HepG2 (cell line): Measurements from ENCODE around the gene EEF2.
A peak's percentile ranks its signal among the peaks of the same experiment; 100 is the strongest.

Experiments
- CCAR2 ChIP-seq: fragments of 200-400 bp; formaldehyde crosslinking; optimal IDR thresholded peaks from 2 replicates; pipeline ENCODE3; 2018; ENCODE audit warnings: low read depth, mild to moderate bottlenecking, low read length, moderate library complexity
- CTCF ChIP-seq: sonication (generic); formaldehyde crosslinking; IDR thresholded peaks from 2 replicates; pipeline ENCODE4 v1.5.0; 2020; ENCODE audit warnings: mild to moderate bottlenecking, missing genetic modification reagents, moderate library complexity
- JUN ChIP-seq: sonication (generic); formaldehyde crosslinking; IDR thresholded peaks from 2 replicates; pipeline ENCODE4 v1.4.0; 2020; ENCODE audit warnings: mild to moderate bottlenecking, missing genetic modification reagents
- NR3C1 ChIP-seq: sonication (generic); formaldehyde crosslinking; IDR thresholded peaks from 2 replicates; pipeline ENCODE4 v1.4.0; 2020; ENCODE audit warnings: missing genetic modification reagents
- POLR2A ChIP-seq, 2 experiments: IDR thresholded peaks; 2 replicates each; pipeline ENCODE4 v1.6.1; 2011; ENCODE audit warnings: low read depth in 2 of 2, low read length in 2 of 2, mild to moderate bottlenecking in 1 of 2, moderate library complexity in 1 of 2; ENCODE audit not compliant: insufficient read depth in 1 of 2
- POLR2AphosphoS2 ChIP-seq: IDR thresholded peaks from 2 replicates; pipeline ENCODE4 v1.6.1; 2011; ENCODE audit warnings: low read depth, low read length, improper control_type of control experiment
- RFX5 ChIP-seq: IDR thresholded peaks from 2 replicates; pipeline ENCODE4 v1.6.1; 2011; ENCODE audit warnings: low read depth, low read length, improper control_type of control experiment
- SNAPC2 ChIP-seq: sonication (generic); formaldehyde crosslinking; IDR thresholded peaks from 2 replicates; pipeline ENCODE4 v1.8.1; 2022; ENCODE audit warnings: mild to moderate bottlenecking, missing genetic modification reagents
- SRSF4 ChIP-seq: fragments of 200-400 bp; formaldehyde crosslinking; IDR thresholded peaks from one replicate; pipeline ENCODE4 v1.6.1; 2018; ENCODE audit warnings: mild to moderate bottlenecking, low read depth, low read length, moderate library complexity; ENCODE audit not compliant: poor library complexity, severe bottlenecking
- TCF12 ChIP-seq, 2 experiments: fragments of 450-650 bp in 1 of 2; sonication (generic) in 1 of 2; formaldehyde crosslinking in 1 of 2; IDR thresholded peaks; 2 replicates each; pipeline versions ENCODE4 v1.6.1 to v1.8.0; 2017 to 2022; ENCODE audit warnings: antibody characterized with exemption in 1 of 2, mild to moderate bottlenecking in 1 of 2, missing genetic modification reagents in 1 of 2, moderate library complexity in 1 of 2
- ZFP36 ChIP-seq: fragments of 150-350 bp; IDR thresholded peaks from 2 replicates; pipeline ENCODE4 v1.6.1; 2018; ENCODE audit warnings: borderline replicate concordance, low read length, low read depth; ENCODE audit not compliant: partially characterized antibody
- ZNF782 ChIP-seq: sonication (generic); formaldehyde crosslinking; IDR thresholded peaks from 2 replicates; pipeline ENCODE4 v1.4.0; 2020; ENCODE audit warnings: missing genetic modification reagents, mild to moderate bottlenecking, borderline replicate concordance

GRCh38 chr19:3979674-3980352 is 5.5 kb downstream of the EEF2 start:
- TF ChIP-seq CTCF (CRISPR knock-in tag) (no peak), RFX5 (no peak), ZFP36 (no peak), POLR2AphosphoS2 (peak; percentile 81; the same call in 1 of the 2 replicates), JUN (no peak), TCF12 (IDR thresholded peaks at IDR 0.05) (no peak), TCF12 (CRISPR knock-in tag; IDR thresholded peaks at IDR 0.05) (no peak), NR3C1 (no peak), SNAPC2 (CRISPR knock-in tag) (no peak), SRSF4 (no peak), CCAR2 (no peak), POLR2A (IDR thresholded peaks at IDR 0.05; ENCODE audit: insufficient read depth in 1 of 2, low read depth in 2 of 2, low read length in 2 of 2) (no peak; a peak in 3 of 4 replicates), ZNF782 (CRISPR knock-in tag) (no peak)
